Neutrophil (primary cell): ENCODE results near the gene MBNL1.

Experiments
- H3K27ac ChIP-seq: fragments of 200-600 bp; sonication (generic); 2 replicates; pipeline ENCODE4 v1.5.1; 2016; ENCODE audit warnings: mild to moderate bottlenecking, moderate library complexity
- H3K27me3 ChIP-seq: fragments of 200-600 bp; sonication (generic); 2 replicates; pipeline ENCODE4 v1.6.0; 2016; ENCODE audit warnings: mild to moderate bottlenecking
- H3K36me3 ChIP-seq: fragments of 200-600 bp; sonication (generic); 2 replicates; pipeline ENCODE4 v1.5.1; 2017
- H3K4me1 ChIP-seq, 2 experiments: fragments of 200-600 bp in 1 of 2; sonication (generic) in 1 of 2; 1 replicate in 1 of 2; 2 replicates in 1 of 2; pipeline versions ENCODE4 v1.5.1 to v1.6.1; 2013 to 2016; ENCODE audit warnings: low read depth in 1 of 2, low read length in 1 of 2, mild to moderate bottlenecking in 1 of 2, moderate library complexity in 1 of 2; ENCODE audit not compliant: control insufficient read depth in 1 of 2, insufficient read depth in 1 of 2
- H3K4me3 ChIP-seq, 2 experiments: fragments of 200-600 bp in 1 of 2; sonication (generic) in 1 of 2; 1 replicate in 1 of 2; 2 replicates in 1 of 2; pipeline ENCODE4 v1.5.1; 2013 to 2016; ENCODE audit warnings: low read depth in 1 of 2, low read length in 1 of 2, mild to moderate bottlenecking in 1 of 2, moderate library complexity in 1 of 2
- H3K9me3 ChIP-seq: fragments of 200-600 bp; sonication (generic); 2 replicates; pipeline ENCODE4 v1.5.1; 2016
- CTCF ChIP-seq: fragments of 200-600 bp; sonication (generic); IDR thresholded peaks from 2 replicates; pipeline ENCODE4 v1.5.1; 2016; ENCODE audit warnings: antibody characterized with exemption

MBNL1 gene

GRCh38 chr3:152499791-152500385 lies 231.2 kb downstream of the MBNL1 start:
- Histone ChIP-seq H3K9me3 (no peaks in the 10 kb centered on the region), H3K4me1 (peaks cover 21 to 37% of the 10 kb centered on the region in 2 experiments), H3K4me3 (no peak overlapping the region), H3K27ac (peak overlapping the region; percentile 59), H3K27me3 (no peaks in the 10 kb centered on the region), H3K36me3 (no peaks in the 10 kb centered on the region)
- TF ChIP-seq CTCF, result no peak

DNA sequence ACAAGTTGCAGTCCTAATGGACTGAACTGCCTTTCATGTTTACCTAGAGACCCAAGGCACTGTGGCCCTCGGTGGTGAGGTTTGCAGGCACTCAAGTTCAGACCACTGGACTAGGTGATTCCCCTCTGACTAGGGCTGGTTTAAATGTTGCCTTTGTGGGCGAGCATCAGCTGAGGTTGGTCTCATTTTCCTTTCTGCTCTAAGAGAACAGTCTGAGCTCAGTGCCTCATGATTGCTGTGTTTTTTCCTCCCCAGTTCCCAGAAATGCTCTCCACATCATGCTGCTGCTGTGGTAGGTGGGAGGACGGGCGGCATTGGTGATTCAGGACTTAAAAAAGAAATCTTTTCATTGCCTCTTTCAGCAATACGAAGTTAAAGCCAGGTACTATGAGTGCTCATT lies 237.2 kb downstream of the MBNL1 start:
- no peaks in the 10 kb centered on the region for H3K36me3 ChIP-seq
- no peaks in the 10 kb centered on the region for H3K9me3 ChIP-seq
- no peaks in the 10 kb centered on the region for H3K27me3 ChIP-seq
- H3K4me3 ChIP-seq, result no peak overlapping the region
- H3K4me1 ChIP-seq, result no peaks in the 10 kb centered on the region
- no peak overlapping the region for H3K27ac ChIP-seq
- no peak for TF ChIP-seq CTCF

GRCh38 chr3:152508705-152509104 lies 240.0 kb downstream of the MBNL1 start:
- no peaks in the 10 kb centered on the region for H3K9me3 ChIP-seq

DNA sequence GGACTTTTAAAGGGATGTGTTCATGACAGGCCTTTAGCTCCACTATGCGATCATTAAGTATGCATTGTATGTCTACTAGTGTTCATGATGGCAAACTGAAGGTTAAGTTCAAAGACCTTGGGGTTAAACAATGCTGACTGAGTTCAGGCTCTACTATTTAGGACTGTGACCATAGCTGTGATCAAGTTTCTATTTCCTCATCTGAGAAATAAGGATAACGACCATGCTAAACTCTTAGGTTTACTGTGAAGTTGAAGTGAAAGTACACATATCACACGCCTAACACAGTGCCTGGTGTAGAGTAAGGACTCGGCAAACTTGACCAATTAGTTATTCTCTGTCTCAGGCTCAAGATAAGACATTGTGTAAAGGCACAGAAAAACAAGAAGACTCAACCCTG lies 243.2 kb downstream of the MBNL1 start:
- no peaks in the 10 kb centered on the region for H3K9me3 ChIP-seq
- TF ChIP-seq CTCF, result no peak
- no peak overlapping the region for H3K4me3 ChIP-seq
- no peaks in the 10 kb centered on the region for H3K4me1 ChIP-seq
- no peaks in the 10 kb centered on the region for H3K27me3 ChIP-seq
- no peaks in the 10 kb centered on the region for H3K36me3 ChIP-seq
- no peak overlapping the region for H3K27ac ChIP-seq

More at GRCh38 chr3:152508705-152509104, 240.0 kb downstream of the MBNL1 start:
- Histone ChIP-seq H3K4me1 (no peaks in the 10 kb centered on the region), H3K4me3 (no peak overlapping the region), H3K27me3 (no peaks in the 10 kb centered on the region), H3K36me3 (no peaks in the 10 kb centered on the region), H3K27ac (no peak overlapping the region)
- no peak for TF ChIP-seq CTCF

- H3K4me3 ChIP-seq, result no peak overlapping the region
- no peaks in the 10 kb centered on the region for H3K9me3 ChIP-seq
- H3K4me1 ChIP-seq, result no peaks in the 10 kb centered on the region
- no peaks in the 10 kb centered on the region for H3K36me3 ChIP-seq
- no peak overlapping the region for H3K27ac ChIP-seq
- no peaks in the 10 kb centered on the region for H3K27me3 ChIP-seq
- no peak for TF ChIP-seq CTCF
These were observed 244.7 kb downstream of the MBNL1 start for GRCh38 chr3:152513301-152513960.
